GM19238 (cell line): ENCODE data around the gene WT1.
"Not testable (repeated sequence)": the region's sequence is repeated elsewhere in the genome, so short reads cannot be mapped to it uniquely, and the experiment has no call there.

ENCODE experiments used
- DNase-seq: peaks from one replicate; pipeline ENCODE4 v3.0.0; 2011; ENCODE audit warnings: low spot score; ENCODE audit not compliant: insufficient read length

Gene WT1

DNA sequence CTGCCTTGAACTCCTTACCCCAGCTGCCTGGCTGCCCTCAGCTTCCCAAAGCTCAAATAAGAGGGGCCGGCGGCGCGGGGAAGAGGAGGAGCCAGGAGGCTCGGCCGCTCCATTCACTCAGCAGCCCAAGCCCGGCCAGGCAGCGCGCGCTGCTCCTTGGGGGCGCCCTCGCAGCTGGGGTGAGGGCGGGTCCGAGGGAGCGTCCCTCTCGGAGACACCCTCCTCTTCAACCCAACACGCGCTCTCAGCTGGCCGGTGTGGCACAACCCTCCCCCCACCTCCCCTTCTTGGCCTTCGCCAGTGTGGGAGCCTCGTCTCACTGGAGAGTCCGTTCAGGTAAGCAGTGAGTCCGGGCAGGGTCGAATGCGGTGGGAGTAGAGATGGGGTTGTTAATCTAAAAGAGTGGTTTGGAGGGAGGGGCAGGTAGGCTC, at the start of gene WT1:
WT1 (minus strand) TSS at position 29 of the 431 bp plus-strand sequence.
- DNase-seq: no peak

DNA sequence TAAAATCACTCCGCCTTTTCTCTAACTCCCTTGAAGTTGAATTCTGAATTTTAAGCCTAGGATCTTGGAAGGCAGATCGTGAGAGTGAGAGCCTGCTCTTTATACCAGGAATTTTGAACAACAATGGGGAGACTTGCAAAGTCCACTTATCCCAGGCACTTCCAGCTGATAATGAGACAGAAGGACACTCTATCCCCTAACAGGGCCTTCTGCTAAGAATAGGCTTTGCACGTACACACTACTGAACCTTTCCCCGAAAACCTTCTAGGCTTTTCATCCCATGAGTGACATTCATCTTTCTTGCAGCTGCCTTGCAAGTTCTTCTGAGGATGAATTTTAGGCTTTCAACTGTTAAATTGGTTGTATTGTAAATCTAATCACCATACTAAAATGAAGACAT, 44.0 kb upstream of the WT1 start:
- no peak for DNase-seq

DNA sequence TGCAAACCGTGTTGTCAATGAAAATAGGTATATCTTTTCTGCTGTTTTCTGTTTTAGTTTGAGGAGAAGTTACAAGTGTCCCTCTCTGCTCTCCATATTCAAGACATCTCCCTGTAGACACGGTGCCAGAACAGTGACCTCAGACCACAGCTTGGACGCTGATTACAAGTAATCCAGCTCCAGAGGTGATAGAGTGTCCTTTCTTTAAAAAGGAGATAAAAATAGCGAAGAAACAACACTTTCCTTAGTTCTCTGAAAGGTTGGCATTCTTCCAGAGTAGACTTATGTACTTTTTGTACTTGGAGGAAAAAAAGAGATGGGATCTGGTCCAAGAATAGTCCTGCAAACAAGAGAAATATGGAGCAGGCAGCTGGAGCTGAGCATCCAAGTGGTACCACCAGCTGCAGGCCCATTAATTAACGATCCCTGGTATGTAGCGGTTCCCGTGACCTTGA, 43.0 kb upstream of the WT1 start:
- DNase-seq: no peak

DNA sequence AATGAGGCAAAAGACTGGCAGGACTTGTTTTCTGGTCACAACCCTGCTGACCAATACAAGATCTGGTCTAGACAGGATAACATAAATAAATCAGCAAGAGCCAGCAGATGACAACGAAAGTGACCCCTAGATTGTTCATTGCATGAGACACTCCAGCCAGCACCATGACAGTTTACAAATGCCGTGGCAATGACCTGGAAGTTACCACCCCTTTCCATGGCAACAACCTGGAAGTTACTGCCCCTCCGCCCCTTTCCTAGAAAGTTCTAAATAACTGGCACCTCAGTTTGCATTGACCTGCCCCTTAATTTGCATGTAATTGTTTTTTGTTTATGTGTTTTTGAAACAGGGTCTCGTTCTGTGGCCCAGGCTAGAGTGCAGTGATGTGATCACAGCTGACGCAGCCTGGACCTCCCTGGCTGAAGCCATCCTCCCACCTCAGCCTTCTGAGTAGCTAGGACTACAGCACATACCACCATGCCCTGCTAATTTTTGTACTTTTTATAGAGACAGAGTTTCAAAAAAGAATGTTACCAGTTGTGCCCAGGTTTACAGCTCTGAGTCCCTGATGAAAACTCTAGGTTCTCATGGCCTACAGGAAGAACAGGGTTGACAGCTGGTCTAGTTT, 38.1 kb upstream of the WT1 start:
- DNase-seq: no peak

DNA sequence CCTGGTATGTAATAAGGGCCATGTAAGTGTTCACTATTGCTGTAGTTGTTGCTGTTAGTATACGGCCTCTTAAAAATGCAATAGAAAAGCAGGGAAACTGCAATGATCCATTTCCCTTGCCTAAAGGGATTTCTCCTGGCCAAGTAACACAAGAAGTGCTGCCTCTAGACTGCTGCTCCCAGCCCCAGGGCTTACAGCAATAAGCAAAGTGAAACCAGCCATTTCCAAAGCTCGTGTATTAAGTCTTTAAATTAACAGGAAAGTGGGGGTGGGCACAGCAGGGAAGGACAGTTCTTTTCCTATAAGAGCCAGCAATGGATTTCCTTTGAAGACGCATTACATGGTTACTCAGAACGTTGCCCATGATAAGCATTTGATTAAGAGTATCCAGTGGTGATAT, 36.9 kb upstream of the WT1 start:
- no peak for DNase-seq

DNA sequence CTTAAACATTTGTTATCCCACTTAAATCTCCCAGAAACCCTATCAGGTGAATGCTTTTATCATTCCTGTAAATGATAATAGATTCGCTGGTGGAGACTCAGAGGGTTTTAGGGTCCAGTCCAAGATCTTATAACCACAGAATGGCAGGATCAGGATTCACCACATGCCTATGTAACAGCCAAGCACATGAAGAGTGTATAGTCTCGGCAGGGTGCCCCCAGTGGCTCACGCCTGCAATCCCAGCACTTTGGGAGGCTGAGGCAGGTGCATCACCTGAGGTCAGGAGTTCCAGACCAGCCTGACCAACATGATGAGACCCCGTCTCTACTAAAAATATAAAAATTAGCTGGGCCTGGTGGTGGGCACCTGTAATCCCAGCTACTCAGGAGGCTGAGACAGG, 36.2 kb upstream of the WT1 start:
- DNase-seq: not testable (repeated sequence)

DNA sequence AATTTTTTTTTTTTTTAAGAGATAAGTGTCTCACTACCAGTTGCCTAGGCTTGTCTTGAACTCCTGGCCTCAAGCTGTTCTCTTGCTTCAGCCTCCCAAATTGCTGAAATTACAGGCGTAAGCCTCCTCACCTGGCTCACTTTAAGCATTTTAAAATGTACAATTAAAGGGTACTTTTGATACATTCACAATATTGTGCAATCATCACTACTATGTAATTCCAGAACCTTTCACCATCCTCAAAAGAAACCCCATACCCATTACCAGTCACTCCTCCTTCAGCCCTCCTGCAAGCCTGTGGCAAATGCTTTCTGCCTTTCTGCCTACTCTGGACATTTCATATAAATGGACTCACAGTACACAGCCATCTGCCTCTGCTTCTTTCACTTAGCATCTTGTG, 34.5 kb upstream of the WT1 start:
- no peak for DNase-seq

DNA sequence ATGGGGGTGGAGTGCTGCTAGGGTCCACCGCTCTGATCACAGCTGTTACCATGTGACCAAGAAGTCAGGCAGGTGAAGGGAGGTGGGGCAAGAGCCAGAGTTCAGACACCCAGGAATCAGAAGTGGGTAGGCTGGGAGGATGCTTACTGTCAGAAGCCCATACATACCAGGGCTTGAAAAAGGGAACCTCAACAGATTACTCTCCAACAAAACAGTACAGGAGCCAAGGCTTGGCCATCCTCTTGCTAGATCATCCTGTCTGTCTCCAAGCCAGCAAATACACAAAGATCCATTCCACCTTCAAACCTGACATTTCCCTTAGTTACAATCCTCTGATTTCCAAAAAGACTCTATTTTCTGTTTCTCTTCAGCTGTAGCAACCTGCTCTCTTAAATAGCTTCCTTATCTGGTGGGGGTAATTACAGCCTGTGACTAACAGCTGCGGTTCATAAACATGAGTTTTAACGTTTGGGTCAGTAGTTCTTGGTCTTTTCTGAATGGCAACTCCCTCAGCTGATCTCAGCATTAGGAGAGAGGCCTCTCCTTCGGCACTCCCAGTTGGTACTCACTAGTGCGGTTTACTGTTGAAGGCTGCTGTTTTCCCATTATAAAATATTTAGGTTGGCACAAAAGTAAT, 31.1 kb upstream of the WT1 start:
- no peak for DNase-seq

DNA sequence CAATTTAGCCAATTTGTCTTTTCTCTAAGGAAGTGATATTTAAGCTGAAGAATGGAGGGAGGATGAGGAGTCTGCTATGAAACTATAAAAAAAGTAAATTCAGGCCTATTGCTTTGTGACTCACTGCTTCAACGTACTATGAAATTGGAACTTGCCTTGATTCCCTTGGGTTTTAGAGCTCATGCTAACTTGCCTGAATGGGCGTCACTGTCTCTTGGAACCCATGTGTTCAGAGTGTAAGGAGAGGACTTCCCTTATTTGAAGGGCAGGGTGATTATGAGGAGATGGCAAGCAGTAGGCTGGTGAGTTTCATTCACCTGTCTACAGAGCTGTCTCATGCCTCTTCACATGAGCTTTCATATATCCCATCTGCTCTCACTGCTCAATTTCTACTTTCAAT, 28.7 kb upstream of the WT1 start:
- DNase-seq: no peak

DNA sequence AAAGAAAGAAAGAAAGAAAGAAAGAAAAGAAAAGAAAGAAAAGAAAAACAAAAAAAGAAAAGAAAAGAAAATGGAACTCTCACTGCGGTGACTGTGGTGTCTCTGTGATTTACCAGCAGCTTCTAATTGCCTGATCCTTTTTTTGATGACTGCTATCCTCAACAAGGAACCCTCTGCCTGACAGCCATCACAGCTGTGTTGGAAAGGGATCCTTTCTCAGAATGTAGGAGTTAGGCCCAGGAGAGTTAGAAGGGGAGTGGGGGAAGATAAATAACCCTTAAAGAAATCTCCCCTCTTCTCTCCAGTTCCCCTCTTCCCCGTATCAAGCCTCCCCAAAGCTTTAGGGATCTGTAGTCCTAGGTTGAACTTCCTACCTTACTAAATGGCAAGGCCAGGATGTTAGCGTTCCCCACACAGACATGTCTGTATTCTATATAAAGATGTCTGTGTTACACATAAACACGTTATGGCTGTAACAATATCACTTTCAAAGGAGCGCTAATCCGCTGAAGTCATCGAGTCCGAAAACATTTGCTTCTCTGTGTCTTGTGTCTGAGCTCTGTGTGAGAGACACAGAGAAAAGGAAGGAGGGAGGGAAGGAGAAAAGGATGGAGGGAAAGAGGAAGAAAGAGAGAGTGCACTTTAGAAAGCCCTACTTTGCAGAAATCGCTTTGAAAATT, 26.8 kb upstream of the WT1 start:
- no peak for DNase-seq

DNA sequence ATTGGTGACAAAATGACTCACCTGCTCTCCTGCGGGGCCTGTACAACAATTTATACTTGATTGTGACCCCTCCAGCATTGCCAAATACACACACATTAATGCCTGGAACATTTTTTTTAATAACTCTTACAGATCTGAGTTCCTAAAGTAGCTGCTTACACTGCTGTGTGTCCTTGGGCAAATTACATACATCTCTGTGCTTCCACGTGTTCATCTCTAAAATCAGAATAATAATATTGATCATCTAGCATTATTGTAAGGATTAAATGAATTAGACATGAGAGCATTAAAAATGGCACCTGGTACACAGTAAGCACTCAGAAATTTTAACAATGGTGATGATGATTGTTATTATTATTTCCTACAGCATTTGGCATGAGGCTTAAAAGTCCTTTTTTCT, 21.5 kb upstream of the WT1 start:
- DNase-seq: no peak

DNA sequence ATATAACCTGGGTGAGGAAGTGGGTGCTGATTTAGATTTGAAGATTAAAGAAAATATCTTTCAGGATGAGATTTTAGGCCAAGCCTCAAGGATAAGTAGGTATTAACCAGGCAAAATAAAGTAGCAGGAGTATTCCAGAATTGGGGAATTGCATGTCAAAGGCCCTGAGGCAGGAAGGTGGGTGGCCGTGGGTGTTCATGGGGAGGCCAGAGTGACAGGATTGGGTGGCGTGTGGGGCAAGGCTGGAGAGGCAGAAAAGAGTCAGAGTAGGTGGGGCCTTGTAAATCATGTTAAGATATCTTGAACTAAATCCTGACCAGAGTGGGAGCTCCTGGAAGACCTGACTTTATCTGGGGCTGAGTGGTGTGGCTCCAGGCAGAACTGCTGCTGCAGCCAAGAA, 19.7 kb upstream of the WT1 start:
- no peak for DNase-seq

DNA sequence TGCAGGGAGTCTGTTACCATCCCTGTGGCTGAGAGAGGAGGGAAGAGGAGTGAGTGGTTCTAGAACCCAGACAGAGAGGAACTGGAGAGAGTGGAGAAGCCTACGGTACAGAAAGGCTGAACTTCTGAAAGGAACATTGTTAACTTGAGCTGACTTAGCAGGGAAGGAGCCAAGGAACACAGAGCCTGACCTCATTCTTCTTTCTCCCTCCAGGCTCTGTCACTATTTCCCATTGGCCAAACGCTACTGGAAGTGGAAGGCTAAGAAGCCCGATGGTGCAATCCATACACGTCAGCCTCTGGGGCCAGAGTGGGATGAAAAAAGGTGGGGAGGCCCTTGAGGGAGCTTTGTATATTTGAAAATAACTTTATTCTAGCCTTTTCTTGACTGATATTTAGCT, 16.5 kb upstream of the WT1 start:
- no peak for DNase-seq

DNA sequence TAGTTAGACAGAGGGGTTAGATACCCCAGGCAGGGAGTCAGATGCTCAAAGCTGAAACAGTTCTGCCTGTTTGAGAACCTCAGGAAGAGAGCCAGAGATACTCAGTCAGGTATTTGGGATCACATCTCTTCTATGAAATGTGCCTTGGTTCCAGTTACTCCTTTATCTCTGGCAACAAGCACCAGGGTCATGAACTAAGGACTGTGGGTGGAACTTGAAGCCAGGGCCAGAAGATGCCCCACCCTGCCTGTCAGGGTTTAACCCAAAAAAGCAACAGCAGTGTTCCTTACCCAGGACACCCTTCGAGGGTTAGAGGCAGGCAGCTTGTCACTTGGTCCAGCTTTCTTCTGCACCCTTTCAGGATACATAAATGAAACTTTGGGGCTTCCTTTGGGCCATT, 15.0 kb upstream of the WT1 start:
- no peak for DNase-seq

DNA sequence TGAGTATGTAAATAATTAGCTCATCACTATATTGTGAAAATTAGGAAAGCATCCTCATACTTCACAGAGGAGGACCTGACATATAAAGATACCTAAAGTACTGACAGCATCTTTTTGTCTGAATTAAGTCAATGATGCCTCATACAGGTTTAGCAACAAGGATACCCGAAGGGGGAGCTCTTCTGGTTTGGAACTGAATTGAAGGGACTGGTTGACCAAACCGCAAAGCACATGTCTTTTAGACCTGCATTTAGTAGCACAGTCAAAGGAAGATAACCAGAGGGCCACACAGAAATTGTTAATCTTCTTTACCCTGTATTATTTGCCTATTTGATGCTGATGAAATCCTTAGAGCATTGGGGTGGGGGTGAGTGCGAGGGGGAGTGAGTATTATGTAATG, 12.9 kb upstream of the WT1 start:
- no peak for DNase-seq

DNA sequence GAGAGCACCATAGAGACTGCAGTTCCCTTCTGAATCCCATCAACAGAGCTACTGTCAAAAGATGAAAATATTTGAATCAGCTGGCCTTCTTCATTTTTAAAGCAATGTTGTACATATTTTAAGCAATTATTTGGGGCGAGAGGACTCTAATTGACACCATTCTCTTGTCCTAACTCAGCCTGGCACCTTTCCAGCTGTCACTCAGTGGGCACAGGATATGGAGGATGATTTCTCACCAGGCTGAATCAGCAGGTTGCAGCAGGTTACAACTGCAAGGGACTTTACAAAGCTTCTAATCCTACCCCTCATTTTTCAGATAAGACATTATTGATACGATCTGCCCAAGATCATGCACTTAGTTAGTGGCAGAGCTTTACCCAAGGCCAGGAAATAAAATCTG, 11.9 kb upstream of the WT1 start:
- no peak for DNase-seq

DNA sequence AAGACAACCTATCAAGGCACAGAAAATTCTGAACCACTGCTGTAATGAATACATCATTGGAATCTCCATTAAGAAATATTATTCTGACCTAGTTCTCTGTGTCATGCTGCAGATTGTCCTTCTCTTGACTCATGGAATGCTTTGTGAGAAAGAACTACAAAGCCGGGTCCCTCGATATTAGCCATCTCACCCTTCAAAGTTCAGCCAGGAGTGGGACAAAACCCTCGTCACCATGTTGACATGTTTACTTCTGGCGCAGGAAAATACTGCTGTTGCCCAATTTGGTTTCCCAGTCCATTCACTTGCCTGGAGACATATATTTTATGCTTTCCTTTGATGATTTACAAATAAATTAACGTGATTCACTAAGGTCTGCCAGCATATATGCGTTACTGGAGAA, 10.9 kb upstream of the WT1 start:
- no peak for DNase-seq

DNA sequence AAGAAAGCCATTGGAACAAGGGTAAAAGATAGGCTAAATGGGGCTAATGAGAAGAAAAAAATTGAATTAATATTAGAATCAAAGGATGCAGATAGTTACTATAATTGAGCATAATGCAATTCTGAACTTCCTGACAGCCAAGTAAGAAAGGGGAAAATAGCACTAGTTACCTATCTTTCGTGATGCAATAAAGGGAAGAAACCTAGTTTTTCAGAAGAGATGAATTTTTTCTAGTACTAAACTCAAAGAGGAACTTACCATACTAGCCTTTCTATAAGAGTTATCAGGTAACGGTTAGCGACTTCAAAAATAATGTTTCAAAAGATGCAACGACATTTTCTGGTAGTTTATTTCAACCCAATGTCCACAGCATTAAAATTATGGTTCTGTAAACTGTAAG, 8.8 kb upstream of the WT1 start:
- DNase-seq: no peak

DNA sequence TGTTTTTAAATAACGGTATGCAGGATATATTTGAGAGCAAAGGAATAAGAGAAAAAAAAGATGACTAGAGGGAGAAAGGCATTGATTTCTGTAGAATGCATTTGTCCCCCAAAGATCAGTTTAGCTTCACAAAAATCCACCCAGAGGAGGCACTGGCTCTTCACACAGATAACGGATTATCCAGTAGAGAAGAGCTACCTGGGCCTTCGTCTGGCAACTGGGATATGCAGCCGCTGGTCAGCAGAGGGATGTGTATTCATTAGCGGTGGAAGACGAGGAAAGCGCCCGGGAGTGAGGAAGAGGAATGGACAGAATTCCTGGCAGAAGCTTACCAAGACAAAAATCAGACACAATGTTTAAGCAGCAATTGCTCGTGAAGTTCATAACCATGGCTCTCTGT, 5.6 kb upstream of the WT1 start:
- no peak for DNase-seq

DNA sequence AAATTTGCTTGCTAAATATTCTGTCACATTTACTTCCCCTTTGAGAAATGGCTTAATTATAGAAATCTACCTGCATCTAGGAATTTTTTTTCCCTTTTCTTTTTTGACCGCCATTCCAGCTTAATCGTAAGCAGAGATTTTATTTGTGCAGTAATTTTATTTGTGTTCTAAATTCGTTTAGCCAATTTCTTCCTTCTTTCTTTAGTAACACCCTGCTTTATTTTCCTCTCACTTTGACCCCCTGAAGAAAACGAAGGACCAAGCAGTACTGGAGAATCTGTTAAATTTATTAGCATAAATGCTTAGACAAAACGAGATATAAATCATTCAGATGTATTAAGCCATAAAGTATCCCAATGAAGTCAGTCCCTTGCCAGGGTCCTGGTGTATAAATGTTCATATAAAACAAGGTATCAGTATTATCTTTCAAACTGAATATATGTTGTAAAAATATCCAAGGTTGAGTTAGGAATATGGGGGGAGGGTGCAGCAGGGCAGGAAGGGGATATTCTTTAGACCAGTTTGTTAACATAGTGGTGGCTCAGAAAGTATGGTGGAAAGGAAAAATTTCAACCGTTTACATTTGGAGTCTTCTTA, 5.1 kb upstream of the WT1 start:
- DNase-seq: no peak

DNA sequence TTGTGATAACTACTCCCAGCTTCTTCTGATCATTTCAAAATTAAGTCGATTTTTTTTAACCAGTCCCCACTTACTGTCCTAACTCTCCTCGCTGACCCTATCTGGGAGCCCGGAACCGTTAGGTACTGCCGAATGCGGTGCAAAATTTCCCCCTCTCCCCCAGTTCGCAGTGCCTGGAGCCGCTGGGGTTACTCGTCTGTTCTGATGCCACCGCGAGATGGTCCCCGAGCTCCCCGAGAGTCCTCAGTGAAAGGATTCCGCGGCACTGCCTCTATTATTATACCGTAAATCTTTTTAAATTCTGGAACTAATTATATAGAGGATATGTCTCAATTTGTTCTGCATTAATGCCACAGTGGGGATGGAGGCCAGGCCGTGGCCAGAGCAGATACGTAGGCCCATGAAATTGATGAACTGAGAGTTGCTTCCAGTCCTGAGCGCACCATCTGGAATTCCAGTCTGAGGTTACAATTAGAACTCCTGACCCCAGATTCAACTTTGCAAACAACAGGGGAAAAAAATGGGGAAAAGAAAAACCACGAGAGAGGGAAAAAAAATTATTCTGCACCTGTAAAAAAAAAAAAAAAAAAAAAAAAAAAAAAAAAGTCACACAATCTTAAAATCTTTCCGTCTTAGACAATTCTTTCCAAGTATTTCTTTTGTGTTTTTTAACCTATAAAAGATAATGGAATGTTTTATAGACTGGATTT, 4.3 kb upstream of the WT1 start:
- no peak for DNase-seq
